K562 (cell line): ENCODE data around the gene SYS1. TPM values are rescaled to one million over a fixed set of nuclear protein-coding genes. Genes with fewer than 3 reads are reported as not detected.
A peak's percentile ranks its signal among the peaks of the same experiment; 100 is the strongest.

ENCODE experiments used
- BRD4 ChIP-seq: fragments of 200-600 bp; sonication (generic); IDR thresholded peaks from 2 replicates; pipeline ENCODE4 v1.6.1; 2017; ENCODE audit warnings: inconsistent platforms
- FOXA1 ChIP-seq: fragments of 450-650 bp; IDR thresholded peaks from 2 replicates; pipeline ENCODE4 v1.6.1; 2016; ENCODE audit warnings: mild to moderate bottlenecking, borderline replicate concordance
- FOXJ2 ChIP-seq: fragments of 200-800 bp; sonication (Bioruptor generic); IDR thresholded peaks from 2 replicates; pipeline ENCODE4 v1.6.1; 2016; ENCODE audit warnings: missing genetic modification characterization, missing compliant biosample characterization
- FOXM1 ChIP-seq, 2 experiments: fragments of 450-650 bp in 1 of 2; sonication (generic) in 1 of 2; formaldehyde crosslinking in 1 of 2; IDR thresholded peaks; 2 replicates each; pipeline versions ENCODE4 v1.6.1 to v1.9.0; 2017 to 2022; ENCODE audit warnings: low read depth in 2 of 2, mild to moderate bottlenecking in 2 of 2, missing genetic modification reagents in 1 of 2, moderate library complexity in 1 of 2
- HLTF ChIP-seq: fragments of 450-650 bp; IDR thresholded peaks from 2 replicates; pipeline ENCODE4 v1.6.1; 2016
- IFI16 ChIP-seq: fragments of 250-450 bp; sonication (Bioruptor Pico); IDR thresholded peaks from 2 replicates; pipeline ENCODE4 v2.1.2; 2022; ENCODE audit warnings: mild to moderate bottlenecking, inconsistent platforms
- KLF16 ChIP-seq: IDR thresholded peaks from 2 replicates; pipeline ENCODE4 v1.6.1; 2016; ENCODE audit warnings: antibody characterized with exemption
- OTX1 ChIP-seq: fragments of 450-650 bp; formaldehyde crosslinking; IDR thresholded peaks from 2 replicates; pipeline ENCODE4 v1.4.0; 2022; ENCODE audit warnings: mild to moderate bottlenecking
- RBM14 ChIP-seq: fragments of 200-400 bp; formaldehyde crosslinking; IDR thresholded peaks from 2 replicates; pipeline ENCODE4 v1.6.1; 2018; ENCODE audit warnings: low read depth, mild to moderate bottlenecking, low read length, moderate library complexity, borderline replicate concordance; ENCODE audit not compliant: insufficient read depth
- SMARCA4 ChIP-seq: fragments of 450-650 bp; IDR thresholded peaks from 2 replicates; pipeline ENCODE4 v1.6.1; 2016
- SREBF2 ChIP-seq: sonication (generic); formaldehyde crosslinking; IDR thresholded peaks from 2 replicates; pipeline ENCODE4 v1.4.0; 2020; ENCODE audit warnings: mild to moderate bottlenecking, missing genetic modification reagents
- ZNF175 ChIP-seq: fragments of 200-800 bp; sonication (Bioruptor generic); IDR thresholded peaks from 2 replicates; pipeline ENCODE4 v1.6.1; 2016; ENCODE audit warnings: low read depth, mild to moderate bottlenecking, missing genetic modification characterization, missing compliant biosample characterization
- ZNF76 ChIP-seq: fragments of 250-450 bp; sonication (Bioruptor Pico); IDR thresholded peaks from 2 replicates; pipeline ENCODE4 v1.4.0; 2020; ENCODE audit warnings: mild to moderate bottlenecking, moderate library complexity, borderline replicate concordance
- polyA plus RNA-seq, 8 experiments: library from polyadenylated mRNA; depleted of rRNA in 4 of 8; stranded (reverse) in 5 of 8; unstranded in 3 of 8; fragments of >200 nt; fragmentation: Nextera tagmentation in 2 of 8; fragmentation: Illumina TruSeq in 1 of 8; extraction: Ambion mirVana in 2 of 8; extraction: Trizol in 1 of 8; gene quantifications; 2 replicates each; pipeline versions ENCODE4 v1.2.1 to v1.2.3, GENCODE V29; 2011 to 2014; ENCODE audit warnings: inconsistent platforms in 1 of 8, missing spikeins in 1 of 8
- total RNA-seq, 7 experiments: library from RNA; depleted of rRNA in 6 of 7; stranded (reverse); fragments of >200 nt in 6 of 7; fragmentation: Illumina TruSeq in 2 of 7; extraction: Trizol in 2 of 7; gene quantifications; 2 replicates each; pipeline versions ENCODE4 v1.2.1 to v1.2.3, GENCODE V29; 2011 to 2021; ENCODE audit warnings: low replicate concordance in 1 of 7
- TF ChIP-seq, protein P1 (sequence below): fragments of 450-650 bp; IDR thresholded peaks from one replicate; pipeline ENCODE4 v1.6.1; 2018; ENCODE audit warnings: mild to moderate bottlenecking, moderate library complexity; ENCODE audit not compliant: partially characterized antibody
- TF ChIP-seq, protein P2 (sequence below): fragments of 250-450 bp; sonication (Bioruptor Pico); IDR thresholded peaks from 2 replicates; pipeline ENCODE4 v1.8.0; 2022; ENCODE audit warnings: moderate library complexity, mild to moderate bottlenecking, inconsistent platforms
- TF ChIP-seq, protein P3 (sequence below): fragments of 250-450 bp; sonication (Bioruptor Pico); IDR thresholded peaks from 2 replicates; pipeline ENCODE4 v1.5.0; 2021; ENCODE audit warnings: mild to moderate bottlenecking, moderate library complexity
- TF ChIP-seq, protein P4 (sequence below): fragments of 150-350 bp; IDR thresholded peaks from 2 replicates; pipeline ENCODE4 v1.6.1; 2014; ENCODE audit warnings: low read depth, mild to moderate bottlenecking, low read length, borderline replicate concordance

Gene SYS1
- total and polyA plus RNA-seq, 9 of the 15 experiments (the other 6 are each of a cell fraction or from before 2014, with no cell fraction given) = 11.1 to 25.2 (median 17.5) TPM

DNA sequence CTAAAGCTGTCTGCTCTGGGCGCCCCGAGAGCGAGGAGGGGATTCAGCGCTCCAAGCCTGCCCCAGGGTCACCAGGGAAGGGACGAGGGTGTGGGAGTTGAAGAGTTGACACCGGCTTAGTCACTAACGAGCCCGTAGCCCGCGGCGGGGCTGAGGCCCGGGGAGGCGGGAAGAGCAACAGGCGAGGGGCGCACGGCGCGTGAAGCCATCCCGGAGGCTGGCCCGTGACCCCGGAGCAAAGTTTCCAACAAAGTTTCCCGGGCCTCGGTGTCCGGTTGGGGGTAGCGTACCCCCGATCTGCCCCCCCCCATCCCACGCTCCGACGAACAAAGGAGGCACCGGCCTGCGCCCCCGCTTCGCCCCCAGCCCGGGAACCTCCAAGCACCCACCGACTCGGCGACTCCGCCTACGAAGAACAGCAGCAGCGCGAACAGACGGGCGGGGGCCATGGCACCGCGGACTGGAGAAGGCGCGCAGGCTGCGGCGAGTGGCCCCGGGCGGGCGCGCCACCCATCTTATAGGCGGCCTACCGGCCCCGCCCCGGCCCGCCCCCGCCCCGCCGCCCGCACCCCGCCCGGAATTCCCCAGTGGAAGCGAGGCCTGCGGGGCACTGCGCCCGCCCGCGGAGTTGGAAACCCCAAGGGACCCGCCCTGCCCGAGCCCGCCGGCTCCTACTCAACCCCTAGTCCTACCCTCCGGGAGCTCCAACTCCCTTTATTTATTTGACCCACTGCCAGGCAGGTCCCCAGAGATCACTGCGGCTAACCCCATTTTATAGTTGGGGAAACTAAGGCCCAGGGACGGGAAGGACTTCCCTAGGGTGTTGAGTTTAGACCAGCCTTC lies 14.8 kb upstream of the SYS1 start, which contains the start of gene SDC4 (continued):
- TF ChIP-seq, protein P1, sequence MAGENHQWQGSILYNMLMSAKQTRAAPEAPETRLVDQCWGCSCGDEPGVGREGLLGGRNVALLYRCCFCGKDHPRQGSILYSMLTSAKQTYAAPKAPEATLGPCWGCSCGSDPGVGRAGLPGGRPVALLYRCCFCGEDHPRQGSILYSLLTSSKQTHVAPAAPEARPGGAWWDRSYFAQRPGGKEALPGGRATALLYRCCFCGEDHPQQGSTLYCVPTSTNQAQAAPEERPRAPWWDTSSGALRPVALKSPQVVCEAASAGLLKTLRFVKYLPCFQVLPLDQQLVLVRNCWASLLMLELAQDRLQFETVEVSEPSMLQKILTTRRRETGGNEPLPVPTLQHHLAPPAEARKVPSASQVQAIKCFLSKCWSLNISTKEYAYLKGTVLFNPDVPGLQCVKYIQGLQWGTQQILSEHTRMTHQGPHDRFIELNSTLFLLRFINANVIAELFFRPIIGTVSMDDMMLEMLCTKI = no peak
- TF ChIP-seq, protein P2, sequence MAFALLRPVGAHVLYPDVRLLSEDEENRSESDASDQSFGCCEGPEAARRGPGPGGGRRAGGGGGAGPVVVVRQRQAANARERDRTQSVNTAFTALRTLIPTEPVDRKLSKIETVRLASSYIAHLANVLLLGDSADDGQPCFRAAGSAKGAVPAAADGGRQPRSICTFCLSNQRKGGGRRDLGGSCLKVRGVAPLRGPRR (CRISPR knock-in tag) = no peak
- TF ChIP-seq, protein P3, sequence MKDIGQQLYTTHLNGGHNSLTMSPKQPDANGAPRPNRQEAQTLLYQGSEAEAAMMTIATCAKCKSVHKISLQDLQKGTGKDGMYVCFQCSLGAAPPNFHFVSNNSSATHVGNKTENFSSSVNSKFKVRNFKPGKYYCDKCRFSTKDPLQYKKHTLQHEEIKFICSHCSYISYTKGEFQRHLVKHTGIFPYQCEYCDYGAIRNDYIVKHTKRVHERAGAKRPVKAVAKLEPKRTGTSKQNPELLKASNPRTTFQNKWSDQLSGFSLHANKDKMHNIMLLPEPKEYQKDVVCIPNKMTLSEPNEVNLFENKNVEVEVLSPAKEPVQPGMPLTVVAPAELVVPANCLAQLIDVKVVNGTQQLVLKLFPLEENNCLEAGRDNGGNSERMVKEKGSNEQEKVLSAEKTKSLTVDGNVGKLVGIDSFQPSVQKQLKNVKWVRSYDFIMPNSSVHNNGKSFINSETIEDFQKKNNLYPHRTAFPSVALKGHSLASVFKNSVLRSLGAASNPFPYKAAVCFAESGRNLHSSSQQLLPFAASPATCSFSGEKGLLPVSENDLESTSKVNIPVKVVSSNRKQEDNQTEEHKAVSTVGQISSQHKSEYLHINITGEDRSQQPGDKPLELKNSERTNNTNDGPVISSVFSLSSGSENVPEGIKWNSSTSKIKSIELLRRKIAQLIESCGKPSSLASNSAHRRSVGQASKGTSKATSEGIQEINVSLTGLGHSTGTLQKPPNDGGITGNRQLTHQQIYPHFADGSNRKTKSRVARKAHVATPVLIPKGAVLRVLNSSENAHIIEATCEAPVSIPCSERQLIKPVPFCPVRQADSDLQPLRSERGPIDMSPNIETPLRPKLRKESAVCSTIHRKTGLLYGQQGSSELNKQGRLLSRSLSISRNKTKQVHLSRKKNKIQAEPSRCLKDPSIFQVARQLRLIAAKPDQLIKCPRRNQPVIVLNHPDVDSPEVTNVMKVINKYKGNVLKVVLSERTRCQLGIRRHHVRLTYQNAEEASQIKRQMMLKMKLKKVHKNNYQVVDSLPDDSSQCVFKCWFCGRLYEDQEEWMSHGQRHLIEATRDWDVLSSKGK (CRISPR knock-in tag) = no peak
- no peak for TF ChIP-seq KLF16
- no peak for TF ChIP-seq ZNF175
- peak; percentile 71; the same call in 1 of the 2 replicates for TF ChIP-seq BRD4
- 0 out of 2 replicates have a peak, but pooled peaks have one; percentile 62 for TF ChIP-seq RBM14
- 0 out of 2 replicates have a peak, but pooled peaks have one; percentile 18 for TF ChIP-seq SMARCA4
- TF ChIP-seq HLTF = no peak
- TF ChIP-seq FOXJ2 (tag) = no peak
- TF ChIP-seq SREBF2 (CRISPR knock-in tag) = no peak
- TF ChIP-seq FOXM1 (IDR thresholded peaks at IDR 0.05; ENCODE audit: low read depth) = no peak
- no peak for TF ChIP-seq FOXM1 (CRISPR knock-in tag; IDR thresholded peaks at IDR 0.05; ENCODE audit: low read depth)
- TF ChIP-seq ZNF76 (CRISPR knock-in tag) = peak; percentile 59; the same call in 1 of the 2 replicates
- no peak for TF ChIP-seq IFI16 (CRISPR knock-in tag)
- TF ChIP-seq OTX1 (CRISPR knock-in tag) = no peak
- TF ChIP-seq, protein P4, sequence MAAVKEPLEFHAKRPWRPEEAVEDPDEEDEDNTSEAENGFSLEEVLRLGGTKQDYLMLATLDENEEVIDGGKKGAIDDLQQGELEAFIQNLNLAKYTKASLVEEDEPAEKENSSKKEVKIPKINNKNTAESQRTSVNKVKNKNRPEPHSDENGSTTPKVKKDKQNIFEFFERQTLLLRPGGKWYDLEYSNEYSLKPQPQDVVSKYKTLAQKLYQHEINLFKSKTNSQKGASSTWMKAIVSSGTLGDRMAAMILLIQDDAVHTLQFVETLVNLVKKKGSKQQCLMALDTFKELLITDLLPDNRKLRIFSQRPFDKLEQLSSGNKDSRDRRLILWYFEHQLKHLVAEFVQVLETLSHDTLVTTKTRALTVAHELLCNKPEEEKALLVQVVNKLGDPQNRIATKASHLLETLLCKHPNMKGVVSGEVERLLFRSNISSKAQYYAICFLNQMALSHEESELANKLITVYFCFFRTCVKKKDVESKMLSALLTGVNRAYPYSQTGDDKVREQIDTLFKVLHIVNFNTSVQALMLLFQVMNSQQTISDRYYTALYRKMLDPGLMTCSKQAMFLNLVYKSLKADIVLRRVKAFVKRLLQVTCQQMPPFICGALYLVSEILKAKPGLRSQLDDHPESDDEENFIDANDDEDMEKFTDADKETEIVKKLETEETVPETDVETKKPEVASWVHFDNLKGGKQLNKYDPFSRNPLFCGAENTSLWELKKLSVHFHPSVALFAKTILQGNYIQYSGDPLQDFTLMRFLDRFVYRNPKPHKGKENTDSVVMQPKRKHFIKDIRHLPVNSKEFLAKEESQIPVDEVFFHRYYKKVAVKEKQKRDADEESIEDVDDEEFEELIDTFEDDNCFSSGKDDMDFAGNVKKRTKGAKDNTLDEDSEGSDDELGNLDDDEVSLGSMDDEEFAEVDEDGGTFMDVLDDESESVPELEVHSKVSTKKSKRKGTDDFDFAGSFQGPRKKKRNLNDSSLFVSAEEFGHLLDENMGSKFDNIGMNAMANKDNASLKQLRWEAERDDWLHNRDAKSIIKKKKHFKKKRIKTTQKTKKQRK = no peak
- TF ChIP-seq FOXA1 = no peak
